ENCODE measurements around the gene MEIS2. TPM values are rescaled to one million over a fixed set of nuclear protein-coding genes. Genes with fewer than 3 reads are reported as not detected.
A peak's percentile ranks its signal among the peaks of the same experiment; 100 is the strongest.

MEIS2 gene
- total RNA-seq, 1 donor: 73.0 TPM

DNA sequence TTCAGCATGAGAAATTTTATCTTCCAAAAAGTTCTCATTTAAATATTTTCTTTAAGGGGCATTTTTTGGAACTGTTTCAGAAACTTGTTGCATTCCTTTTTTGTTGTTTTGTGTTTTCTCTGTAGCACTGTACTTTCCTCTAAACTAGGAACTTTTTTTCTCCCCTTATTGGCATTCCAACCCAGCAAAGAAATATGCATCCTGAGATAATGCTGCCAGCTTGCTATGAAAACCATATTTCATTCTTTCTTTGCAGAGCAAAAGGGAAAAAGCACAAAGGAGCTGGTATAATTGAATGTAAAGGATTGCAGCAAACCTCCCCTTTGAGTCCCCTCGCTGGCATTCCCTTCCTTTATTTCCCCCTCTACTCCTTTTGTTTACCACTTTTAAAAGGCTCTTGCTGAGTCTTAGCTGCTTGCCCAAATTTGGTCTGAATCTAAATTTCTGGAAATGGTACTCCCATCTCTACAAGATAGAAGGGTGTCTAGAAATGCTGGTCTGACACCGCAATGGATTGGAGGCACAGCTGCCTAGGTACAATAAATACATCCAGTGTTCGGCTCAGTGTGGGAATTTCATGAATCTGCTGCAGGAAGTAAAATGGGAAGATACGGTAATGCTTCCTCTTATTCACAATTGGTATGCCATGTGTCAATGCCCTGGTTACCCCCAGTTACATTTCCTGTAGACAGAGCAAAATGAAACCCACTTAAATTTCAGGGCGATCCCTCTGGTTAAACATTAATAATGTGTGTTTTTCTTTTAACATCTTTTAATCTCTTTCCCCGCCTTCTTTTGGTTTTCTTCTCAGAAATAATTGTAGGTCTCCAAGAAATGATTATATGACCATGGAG is 156.6 kb downstream of the MEIS2 start:
- H3K4me3 ChIP-seq (ENCODE audit: low read depth, low read length): no peak overlapping the region
- TF ChIP-seq, protein P1, sequence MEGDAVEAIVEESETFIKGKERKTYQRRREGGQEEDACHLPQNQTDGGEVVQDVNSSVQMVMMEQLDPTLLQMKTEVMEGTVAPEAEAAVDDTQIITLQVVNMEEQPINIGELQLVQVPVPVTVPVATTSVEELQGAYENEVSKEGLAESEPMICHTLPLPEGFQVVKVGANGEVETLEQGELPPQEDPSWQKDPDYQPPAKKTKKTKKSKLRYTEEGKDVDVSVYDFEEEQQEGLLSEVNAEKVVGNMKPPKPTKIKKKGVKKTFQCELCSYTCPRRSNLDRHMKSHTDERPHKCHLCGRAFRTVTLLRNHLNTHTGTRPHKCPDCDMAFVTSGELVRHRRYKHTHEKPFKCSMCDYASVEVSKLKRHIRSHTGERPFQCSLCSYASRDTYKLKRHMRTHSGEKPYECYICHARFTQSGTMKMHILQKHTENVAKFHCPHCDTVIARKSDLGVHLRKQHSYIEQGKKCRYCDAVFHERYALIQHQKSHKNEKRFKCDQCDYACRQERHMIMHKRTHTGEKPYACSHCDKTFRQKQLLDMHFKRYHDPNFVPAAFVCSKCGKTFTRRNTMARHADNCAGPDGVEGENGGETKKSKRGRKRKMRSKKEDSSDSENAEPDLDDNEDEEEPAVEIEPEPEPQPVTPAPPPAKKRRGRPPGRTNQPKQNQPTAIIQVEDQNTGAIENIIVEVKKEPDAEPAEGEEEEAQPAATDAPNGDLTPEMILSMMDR (IDR thresholded peaks at IDR 0.05; ENCODE audit: insufficient read depth, low read depth, low read length): no peak
- no peak for DNase-seq (ENCODE audit: low read depth)

DNA sequence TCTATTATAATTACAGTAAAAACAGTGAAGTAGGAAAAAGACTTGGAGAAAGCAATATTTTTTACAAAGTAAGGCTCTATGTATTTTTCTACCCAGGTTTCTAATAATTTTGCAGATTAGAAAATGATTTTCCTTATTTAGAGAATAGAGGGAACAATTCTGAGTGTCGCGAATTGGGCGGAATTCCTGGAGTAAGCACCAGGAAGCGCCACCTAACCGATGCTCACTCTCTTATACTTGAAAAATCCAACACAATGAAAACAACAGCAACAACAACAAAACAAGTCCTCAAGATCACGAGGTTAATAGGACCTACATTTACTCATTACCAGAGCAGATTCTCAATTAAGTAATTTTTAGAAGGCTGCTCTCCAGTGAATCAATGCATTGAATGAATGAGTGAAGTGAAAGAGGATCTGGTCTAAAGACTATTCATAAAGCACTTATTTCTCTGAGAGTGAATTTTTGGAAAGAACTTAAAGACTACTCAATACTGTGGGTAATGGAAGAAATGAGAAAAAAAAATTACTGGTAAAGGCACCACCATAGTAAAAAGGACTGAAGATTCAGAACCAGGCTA is 158.0 kb downstream of the MEIS2 start:
- DNase-seq (ENCODE audit: low read depth): no peak
- TF ChIP-seq, protein P1 (IDR thresholded peaks at IDR 0.05; ENCODE audit: insufficient read depth, low read depth, low read length): no peak
- no peak overlapping the region for H3K4me3 ChIP-seq (ENCODE audit: low read depth, low read length)

DNA sequence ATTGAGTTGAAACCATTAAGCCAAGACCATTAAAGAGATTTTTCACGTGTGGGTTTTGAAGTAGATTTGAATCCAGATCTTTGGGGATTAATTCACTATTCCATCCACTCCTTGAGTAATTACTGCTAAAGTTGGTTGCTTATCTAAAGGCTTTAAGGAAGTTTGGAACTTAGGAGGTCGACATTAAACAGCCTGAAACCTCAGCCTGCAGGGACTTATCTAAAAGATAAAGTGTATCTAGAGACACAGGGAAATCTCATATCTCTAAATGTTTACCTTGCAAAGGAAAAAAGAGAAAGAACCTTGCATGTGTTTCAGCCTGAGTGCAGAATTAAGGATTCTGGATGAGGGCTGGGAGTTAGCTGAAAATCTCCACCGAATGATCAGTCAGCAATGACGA is 158.6 kb downstream of the MEIS2 start:
- TF ChIP-seq, protein P1 (IDR thresholded peaks at IDR 0.05; ENCODE audit: insufficient read depth, low read depth, low read length): no peak
- DNase-seq (ENCODE audit: low read depth): peak; percentile 23
- no peak overlapping the region for H3K4me3 ChIP-seq (ENCODE audit: low read depth, low read length)

DNA sequence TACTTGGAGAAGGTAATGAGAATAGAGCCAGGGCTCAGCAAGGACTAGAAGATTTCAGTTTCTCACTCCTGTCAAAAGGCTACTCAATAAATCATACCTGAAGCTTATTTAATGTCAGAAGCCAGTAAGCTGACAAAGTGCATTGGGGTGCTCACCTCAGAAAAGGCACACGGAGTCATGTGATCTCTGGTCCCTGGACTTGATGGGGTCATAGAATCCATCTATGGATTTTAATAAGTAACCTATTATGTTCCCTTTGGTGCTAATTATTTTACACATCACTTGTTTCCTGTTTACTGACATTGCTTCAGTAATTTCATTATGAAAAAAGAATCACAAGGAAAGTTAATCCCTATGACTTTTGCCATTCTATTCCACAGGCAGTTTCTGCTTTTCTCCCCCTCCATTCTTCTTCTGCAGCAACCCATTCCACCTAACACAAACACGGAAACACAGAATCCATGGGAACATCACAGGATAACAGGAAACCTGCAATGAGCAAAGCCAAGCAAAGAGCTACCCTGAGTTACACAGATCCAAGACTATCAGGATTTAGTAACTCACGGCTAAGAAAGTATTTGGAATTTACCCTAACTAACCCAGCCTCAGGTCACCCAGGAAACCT is 159.6 kb downstream of the MEIS2 start:
- TF ChIP-seq, protein P1 (IDR thresholded peaks at IDR 0.05; ENCODE audit: insufficient read depth, low read depth, low read length): no peak
- DNase-seq (ENCODE audit: low read depth): no peak
- no peak overlapping the region for H3K4me3 ChIP-seq (ENCODE audit: low read depth, low read length)

DNA sequence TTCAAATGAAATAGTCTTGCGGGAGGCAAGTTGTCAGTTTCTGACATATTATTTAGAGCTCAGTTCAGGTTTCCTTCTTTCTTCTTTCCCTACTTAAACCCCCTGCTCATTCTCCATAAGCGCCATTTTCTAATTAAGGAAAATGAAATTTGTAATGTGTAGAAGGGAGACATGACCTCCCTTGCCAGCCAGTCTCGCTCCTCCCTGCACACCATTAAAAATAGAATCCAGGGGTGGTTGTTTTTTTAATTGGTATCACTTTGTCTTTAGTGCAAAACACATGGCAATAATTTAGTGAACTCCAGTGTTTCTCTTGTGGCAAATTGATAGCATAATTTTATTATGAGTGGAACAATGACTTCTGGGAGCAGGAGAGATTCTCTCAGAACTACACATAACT is 160.1 kb downstream of the MEIS2 start:
- H3K4me3 ChIP-seq (ENCODE audit: low read depth, low read length): no peak overlapping the region
- TF ChIP-seq, protein P1 (IDR thresholded peaks at IDR 0.05; ENCODE audit: insufficient read depth, low read depth, low read length): no peak
- DNase-seq (ENCODE audit: low read depth): no peak

DNA sequence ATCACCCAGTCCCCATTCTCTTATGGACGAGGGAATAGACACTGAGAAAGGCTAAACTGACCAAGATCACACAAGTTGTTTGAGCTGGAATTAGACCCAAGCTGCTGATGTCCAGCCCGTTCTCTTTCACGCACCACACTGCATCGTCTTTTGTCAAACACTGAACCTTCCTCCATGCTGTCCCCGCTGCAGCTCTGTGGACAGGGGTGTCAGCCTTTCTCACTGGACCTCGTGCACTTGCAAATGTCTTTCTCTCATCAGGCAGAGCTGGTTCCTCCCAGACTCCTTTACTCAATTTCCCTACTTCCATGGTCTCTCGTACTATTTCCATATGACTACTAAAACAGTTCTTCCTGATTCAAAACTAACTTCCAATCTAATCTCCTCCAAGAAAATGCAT is 161.6 kb downstream of the MEIS2 start:
- no peak for DNase-seq (ENCODE audit: low read depth)
- no peak overlapping the region for H3K4me3 ChIP-seq (ENCODE audit: low read depth, low read length)
- TF ChIP-seq, protein P1 (IDR thresholded peaks at IDR 0.05; ENCODE audit: insufficient read depth, low read depth, low read length): no peak

Data from fibroblast of villous mesenchyme (primary cell).